GM18499 (cell line): Measurements from ENCODE around the gene HAPLN3.

Experiments
- ATAC-seq: cut with Tn5 transposase; IDR thresholded peaks from one replicate; pipeline ENCODE4 v1.9.1; 2021; ENCODE audit warnings: moderate number of reproducible peaks; ENCODE audit not compliant: insufficient read depth, unreplicated experiment

Gene HAPLN3

GRCh38 chr15:88912500-88912921 is 17.2 kb upstream of the HAPLN3 start:
- no peak for ATAC-seq

DNA sequence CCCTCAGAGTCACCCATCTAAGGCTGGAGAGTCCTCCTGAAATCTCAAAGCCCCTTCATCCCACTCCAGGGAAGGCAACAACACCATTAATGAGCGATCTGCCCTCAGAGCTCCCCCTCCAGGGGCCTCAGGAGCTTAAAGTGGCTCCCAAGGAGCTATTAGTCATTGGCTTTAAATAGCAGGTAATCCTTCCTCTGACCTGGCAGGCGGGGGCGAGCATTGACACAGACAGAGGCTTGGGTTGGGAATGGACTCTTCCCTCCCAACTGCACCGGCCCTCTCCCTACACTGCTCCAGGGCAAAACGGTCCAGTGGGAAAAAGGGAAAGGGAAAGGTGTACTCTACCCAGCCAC is 16.4 kb upstream of the HAPLN3 start:
- no peak for ATAC-seq

DNA sequence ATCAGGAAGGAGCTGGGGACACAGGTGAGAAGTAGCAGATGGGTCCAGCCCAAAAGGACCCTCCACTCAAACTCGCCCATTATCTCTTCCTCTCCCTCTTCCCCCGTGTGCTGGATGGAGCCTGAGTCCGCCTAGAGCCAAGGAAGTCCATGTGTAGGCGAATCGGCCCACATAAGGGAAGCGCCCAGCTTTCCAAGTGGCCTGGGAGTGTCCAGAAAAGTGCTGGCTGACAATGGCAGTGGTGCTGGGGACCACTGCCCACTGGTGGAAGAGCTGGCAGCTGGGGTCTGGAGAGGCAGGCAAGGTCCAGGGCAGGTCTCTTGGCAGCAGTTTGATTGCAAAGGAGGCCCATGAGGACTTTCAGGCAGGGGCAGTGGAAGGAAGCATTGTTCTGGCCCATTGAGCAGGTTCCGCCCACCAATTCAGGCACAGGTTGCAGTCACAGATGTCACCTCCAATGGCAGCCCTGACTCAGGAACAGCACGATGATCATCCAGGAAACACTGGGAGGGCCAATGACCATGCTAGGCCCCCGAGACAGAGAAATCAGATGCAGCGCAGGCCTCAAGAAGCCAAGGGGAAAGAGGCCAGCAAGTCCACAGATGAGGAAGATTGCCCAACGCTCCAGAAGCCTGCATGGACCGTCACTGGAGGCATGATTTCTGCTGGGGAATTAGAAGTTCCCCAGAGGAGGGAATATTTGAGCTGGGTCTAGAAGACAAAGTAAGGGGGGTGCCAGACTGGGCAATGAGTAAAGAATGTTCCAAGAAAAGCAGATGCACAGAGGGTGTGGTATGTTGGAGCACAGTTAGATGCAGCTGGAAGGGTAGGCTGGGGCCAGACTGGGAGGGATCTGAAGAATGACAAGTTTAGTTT is 14.8 kb upstream of the HAPLN3 start:
- ATAC-seq, result no peak

DNA sequence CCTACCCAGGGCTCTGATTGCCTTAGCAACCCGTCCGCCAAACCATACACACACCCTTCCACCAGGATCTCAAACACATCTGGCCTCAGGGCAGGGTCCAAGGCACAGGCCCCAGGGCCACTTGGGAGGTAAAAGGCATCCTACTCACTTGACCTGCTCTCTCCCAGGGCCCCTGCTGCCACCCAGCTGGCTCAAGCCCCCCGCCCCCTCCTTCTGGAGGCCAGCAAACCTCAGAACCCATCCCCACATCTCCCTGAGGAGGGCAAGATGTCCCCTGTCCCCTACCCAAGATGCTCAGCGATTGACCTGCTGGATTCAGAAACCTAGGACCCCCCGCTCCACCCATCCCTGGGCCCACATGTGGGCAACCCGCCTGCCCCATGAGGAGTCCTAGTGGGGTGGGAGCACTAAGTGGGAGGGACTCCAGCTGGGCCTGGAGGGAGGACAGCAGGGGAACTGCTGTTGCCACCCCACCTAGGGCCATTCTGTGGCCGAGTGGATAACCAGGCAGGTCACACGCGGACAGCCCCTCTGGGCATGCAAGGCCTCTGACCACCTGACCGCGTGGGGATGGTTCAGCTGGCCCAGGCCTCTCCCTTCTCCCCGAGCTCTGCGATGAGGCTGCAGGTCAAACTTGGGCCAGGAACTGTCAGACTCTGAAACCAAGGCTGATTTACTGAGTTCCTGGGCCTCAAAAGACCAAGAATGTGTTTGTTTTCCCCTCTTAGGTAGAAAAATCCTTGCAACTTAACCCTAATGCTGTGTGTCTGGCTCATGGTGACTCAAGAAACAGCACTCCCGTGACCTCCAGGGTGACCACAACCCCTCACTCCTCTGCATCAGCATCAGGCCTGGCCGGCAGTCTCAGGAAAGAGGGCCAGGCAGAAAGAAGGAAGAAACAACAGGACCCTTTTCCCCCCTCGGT is 13.6 kb upstream of the HAPLN3 start:
- ATAC-seq, result no peak

DNA sequence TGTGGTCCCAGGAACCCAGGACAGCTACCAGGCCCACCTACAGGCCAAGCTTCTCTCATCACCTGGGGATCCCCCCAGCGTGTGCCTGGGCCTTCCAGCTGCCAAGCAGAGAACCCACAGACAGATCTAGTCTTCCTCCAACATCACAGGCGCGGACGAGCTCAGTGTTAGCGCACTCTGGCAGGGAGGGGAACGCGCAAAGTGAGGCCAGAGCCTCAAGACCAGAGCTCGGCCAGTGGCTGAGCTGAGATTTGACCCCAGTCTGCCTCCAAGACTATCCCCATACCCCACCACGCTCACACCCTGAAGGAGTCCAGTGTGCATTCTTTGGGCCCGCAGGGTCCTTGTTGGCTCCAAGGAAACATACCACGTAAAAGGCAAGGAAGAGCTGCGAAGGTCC is 12.8 kb upstream of the HAPLN3 start:
- no peak for ATAC-seq

DNA sequence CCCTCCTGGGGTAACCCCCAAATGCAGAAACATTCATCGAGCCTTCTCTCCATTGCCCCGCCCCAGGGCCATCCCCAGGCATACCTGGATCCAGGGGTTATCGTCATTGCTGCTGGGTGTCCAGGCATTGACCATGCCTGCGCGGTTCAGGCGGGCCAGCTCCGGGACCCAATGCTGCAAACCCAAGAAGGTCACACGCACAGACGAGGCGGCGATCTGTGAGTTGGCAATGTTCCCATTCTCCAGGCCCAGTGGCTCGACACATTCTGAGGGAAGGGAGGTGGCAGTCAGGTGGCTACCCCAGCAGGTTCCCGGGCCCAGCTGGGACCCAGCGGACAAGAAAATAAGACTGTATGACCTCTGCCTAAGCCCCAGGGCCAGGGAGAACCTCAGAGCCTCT is 11.8 kb upstream of the HAPLN3 start:
- ATAC-seq, result no peak

- ATAC-seq, result no peak
Measured at GRCh38 chr15:88906551-88906950, 11.2 kb upstream of the HAPLN3 start.

DNA sequence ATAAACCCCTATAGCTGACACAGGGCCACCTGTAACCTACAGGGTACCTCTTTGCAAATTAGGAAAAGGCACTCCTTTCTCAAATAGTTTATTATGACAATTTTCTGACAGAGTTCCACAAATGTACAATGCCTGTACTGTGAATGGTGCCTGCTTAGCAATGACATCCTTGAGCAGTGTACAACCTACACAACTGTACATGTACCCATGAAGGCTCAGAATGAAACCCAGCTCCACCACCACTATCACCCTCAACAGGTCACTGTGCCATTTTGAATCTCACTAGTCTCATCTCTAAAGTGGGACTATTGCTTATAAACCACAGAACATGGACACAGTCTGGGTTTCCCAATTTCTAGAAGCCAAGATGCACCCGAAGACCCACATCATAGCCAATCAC is 10.8 kb upstream of the HAPLN3 start:
- no peak for ATAC-seq

DNA sequence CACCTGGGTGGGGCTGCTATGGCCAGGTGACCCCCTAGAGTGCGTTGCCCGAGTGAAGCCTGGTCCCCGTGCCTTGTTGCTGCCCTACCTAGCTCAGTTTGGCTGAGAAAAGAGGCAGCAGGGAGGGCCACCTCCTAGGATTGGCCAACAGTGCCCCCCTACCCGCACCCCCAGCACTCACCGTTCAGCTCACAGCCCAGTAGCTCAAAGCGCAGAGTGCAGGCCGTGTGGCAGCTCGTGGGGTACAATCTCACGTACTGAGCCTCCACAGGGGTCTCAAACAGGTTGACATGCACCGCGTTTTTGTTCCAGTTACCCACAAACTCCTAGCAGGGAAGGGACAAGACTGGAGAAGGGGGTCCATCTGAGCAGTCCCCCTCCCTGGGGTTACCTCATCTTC is 10.2 kb upstream of the HAPLN3 start:
- no peak for ATAC-seq

GRCh38 chr15:88904624-88905327 is 9.4 kb upstream of the HAPLN3 start:
- ATAC-seq, result no peak

DNA sequence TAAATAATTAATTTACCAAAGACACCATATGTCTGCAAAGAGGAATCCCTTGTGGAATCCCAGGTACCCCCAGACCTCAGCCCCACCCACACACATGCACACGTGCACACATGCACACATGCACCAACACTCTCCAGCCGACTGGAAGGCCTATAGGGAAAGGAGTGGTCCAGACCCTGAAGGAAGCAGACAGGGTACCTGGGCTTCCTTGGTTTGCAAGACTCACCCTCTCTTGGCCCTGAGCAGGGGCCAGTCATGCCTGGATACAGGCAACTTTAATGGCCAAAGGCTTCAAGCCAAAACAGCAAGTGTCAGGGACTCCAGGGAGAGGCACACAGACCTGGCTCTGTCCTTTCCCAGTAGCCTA is 8.9 kb upstream of the HAPLN3 start:
- ATAC-seq, result no peak

DNA sequence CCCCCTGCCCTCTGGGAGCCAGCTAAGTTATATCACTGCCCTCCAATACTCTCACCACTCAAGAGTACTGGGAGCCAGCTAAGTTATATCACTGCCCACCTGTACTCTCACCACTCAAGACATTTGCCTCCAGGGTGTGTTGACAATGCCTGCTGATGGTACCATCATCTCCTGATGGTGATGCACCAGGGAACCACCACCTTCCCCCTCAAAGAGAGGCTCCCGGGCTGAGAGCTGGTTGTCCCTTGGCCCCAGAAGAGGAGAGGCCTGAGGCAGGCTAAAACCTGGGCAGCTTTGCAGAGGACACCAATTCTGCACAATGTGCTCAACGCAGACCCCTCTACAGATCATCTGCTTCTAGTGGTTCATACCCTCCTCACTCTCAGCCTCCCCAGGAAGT is 7.5 kb upstream of the HAPLN3 start:
- no peak for ATAC-seq

DNA sequence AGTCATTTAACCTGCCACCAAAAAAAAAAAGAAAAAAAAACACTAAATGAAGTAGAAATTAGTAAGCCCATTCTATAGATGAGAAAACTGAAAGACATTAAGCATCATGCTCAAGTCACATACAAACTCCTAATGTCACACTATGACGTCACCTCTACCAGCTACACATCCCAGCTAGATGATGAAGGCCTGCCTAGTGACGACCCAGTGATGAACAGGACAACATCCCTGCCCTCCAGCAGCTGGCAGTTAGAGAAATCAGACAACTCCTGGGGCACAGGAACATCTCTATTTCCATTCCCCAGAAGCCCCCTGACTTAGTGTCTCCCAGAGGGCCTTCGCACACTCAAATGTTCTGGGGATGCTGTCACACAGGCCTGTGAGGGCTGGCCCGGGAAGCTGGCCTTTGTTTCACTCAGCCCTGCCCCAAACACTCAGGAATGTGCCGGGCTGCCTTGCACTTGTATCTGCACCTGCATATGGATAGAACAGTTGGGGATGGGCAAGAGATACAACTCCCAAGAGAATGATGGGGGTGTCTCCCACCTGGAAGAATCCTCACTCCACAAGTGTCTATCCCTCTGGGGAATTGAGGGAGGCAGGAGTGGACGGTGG is 7.0 kb upstream of the HAPLN3 start:
- no peak for ATAC-seq

GRCh38 chr15:88901508-88902220 is 6.3 kb upstream of the HAPLN3 start:
- no peak for ATAC-seq

- ATAC-seq, result no peak
Measured at GRCh38 chr15:88900982-88901418, 5.7 kb upstream of the HAPLN3 start.

DNA sequence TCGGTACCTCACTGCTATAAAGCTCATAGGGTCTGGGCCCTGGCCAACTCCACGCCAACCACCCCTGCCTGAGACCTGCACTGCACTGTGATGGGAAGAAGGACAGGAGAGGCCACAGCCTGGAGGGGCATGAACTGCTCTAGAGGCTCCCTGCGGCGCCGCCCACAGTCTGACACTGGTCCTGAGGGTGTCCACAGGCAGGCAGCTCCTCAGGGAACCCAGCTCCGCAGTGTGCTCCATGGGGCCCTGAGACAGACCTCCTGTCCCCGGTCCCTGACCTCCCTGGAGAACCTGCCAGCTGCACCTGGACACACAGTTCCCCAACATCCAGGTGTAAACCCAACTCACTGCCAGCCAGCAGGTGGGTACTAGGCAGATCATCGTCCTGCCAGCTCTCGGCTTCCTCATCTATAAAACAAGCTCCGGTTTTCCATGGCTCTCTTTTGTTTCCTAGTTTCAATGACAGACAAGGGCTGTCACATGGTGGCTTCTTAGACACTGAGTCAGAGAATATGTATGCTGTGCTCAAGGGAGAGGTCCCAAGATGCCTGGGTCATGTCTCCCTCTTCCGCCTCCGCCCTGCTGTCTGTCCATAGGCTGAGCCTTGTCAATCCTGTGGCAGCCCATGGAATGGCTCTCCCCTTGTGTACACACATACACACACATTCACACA is 5.1 kb upstream of the HAPLN3 start:
- ATAC-seq, result no peak

DNA sequence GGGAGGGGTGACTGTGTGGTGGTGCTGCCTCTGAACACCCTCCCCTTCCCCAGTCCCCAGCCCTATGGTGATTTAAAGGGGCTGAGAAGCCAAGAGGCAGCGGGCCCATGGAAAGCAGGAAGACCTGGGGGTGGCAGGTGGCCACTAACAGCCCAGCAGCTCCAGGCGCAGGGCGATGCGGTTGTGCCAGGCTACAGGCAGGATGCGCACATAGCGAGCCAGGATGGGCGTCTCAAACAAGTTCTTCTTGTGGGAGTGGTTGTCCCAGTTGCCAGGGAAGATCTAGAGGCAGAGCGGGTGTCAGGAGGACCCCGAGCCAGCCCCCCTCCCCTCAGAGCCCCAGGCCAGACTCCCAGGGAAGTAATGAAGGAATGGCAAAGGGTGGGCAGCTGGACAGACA is 3.9 kb upstream of the HAPLN3 start:
- no peak for ATAC-seq

- no peak for ATAC-seq
Measured at GRCh38 chr15:88898736-88899135, 3.4 kb upstream of the HAPLN3 start.

DNA sequence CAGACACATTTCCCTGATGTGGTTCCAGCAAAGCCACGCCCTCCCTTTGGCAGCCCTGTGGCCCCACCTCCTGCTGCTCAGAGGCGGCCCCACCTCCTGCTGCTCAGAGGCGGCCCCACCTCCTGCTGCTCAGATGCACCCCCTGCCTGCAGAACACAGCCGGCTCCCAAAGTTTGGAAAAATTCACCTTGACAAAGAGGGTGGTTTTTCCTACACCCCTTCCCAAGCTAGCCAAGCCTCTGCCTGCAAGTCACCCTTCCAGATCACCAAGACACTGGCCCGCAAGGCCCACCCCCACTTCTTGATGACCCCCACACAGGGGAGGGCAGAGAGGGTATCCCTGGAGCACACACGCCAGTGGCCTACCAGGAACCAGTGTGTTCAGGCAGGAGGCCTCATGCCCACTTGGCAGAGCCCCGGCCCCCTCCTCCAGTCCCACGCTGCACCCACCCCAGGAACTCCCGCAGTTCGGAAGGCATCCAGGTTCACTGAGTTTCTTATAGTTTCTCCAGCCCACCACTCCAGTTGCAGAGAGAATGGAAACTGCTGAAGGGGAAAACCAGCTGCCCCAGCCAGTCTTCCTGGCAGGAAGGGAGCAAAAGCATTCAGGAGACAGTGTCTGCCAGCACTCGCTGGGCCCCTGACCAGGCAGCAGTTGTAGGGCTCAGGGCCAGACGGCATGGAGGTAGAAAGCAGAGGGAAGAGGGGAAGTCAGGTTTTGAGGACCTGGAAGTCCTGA is 2.3 kb upstream of the HAPLN3 start:
- no peak for ATAC-seq
